Heart left ventricle (tissue), 16 donors: ENCODE results near the gene CYP2U1. TPM values are rescaled to one million over a fixed set of nuclear protein-coding genes. Genes with fewer than 3 reads are reported as not detected.
"Not testable (repeated sequence)": the region's sequence is repeated elsewhere in the genome, so short reads cannot be mapped to it uniquely, and the experiment has no call there.

Experiments
- ATAC-seq, 4 donors: fragments of 200-7000 bp; cut with Tn5 transposase; one replicate each; pipeline ENCODE4 v1.9.1; 2020 to 2022; ENCODE audit warnings: moderate library complexity in 4 of 4, mild to moderate bottlenecking in 3 of 4, moderate number of reproducible peaks in 1 of 4
- DNase-seq, 5 donors: peaks; one replicate each; pipeline ENCODE4 v3.0.0-alpha.2; 2020
- H3K27ac ChIP-seq, 12 donors: fragments of 200-600 bp; sonication (generic) in 4 of 12; one replicate each; pipeline versions ENCODE4 v1.5.0 to v1.8.0; 2016 to 2022; ENCODE audit warnings: mild to moderate bottlenecking in 2 of 12
- H3K27me3 ChIP-seq, 9 donors: fragments of 200-600 bp; sonication (generic) in 2 of 9; one replicate each; pipeline versions ENCODE4 v1.5.1 to v1.8.0; 2016 to 2022; ENCODE audit warnings: mild to moderate bottlenecking in 3 of 9
- H3K36me3 ChIP-seq, 9 donors: fragments of 200-600 bp; sonication (generic) in 2 of 9; one replicate each; pipeline versions ENCODE4 v1.5.0 to v1.8.0; 2018 to 2022; ENCODE audit warnings: mild to moderate bottlenecking in 2 of 9
- H3K4me1 ChIP-seq, 12 donors: fragments of 200-600 bp; sonication (generic) in 4 of 12; one replicate each; pipeline versions ENCODE4 v1.5.0 to v1.8.0; 2016 to 2022; ENCODE audit warnings: mild to moderate bottlenecking in 3 of 12
- H3K4me3 ChIP-seq, 12 donors: fragments of 200-600 bp; sonication (generic) in 4 of 12; one replicate each; pipeline versions ENCODE4 v1.5.0 to v1.8.0; 2017 to 2022; ENCODE audit warnings: mild to moderate bottlenecking in 9 of 12, moderate library complexity in 4 of 12
- H3K9me3 ChIP-seq, 12 donors: fragments of 200-600 bp; sonication (generic) in 4 of 12; one replicate each; pipeline versions ENCODE4 v1.5.0 to v1.8.0; 2016 to 2022; ENCODE audit warnings: mild to moderate bottlenecking in 1 of 12
- CTCF ChIP-seq, 12 donors: fragments of 200-600 bp; sonication (generic) in 4 of 12; IDR thresholded peaks; one replicate each; pipeline versions ENCODE4 v1.5.0 to v1.8.0; 2018 to 2022; ENCODE audit warnings: antibody characterized with exemption in 12 of 12, mild to moderate bottlenecking in 5 of 12
- POLR2A ChIP-seq, 2 donors: fragments of 450-650 bp; IDR thresholded peaks; one replicate each; pipeline ENCODE4 v1.6.1; 2017; ENCODE audit warnings: antibody characterized with exemption in 2 of 2, mild to moderate bottlenecking in 2 of 2, moderate library complexity in 2 of 2
- WGBS, 4 donors: extraction: QIAGEN DNeasy Blood & Tissue Kit in 2 of 4; methylation state at CpG; one replicate each; pipeline versions ENCODE4 v1.1.5 to v1.1.7; 2013 to 2018; 5-methylcytosine and 5-hydroxymethylcytosine counted together
- intact Hi-C, 10 donors: fragments of 100-400 bp; cut with DNase I; formaldehyde crosslinking; loops; one replicate each; pipeline versions ENCODE4 v1.11.1 to v1.14.2; 2022
- polyA plus RNA-seq, 2 donors: library from polyadenylated mRNA; stranded (reverse); fragments of 200-250 nt; gene quantifications; one replicate each; pipeline ENCODE4 v1.2.3, GENCODE V29; 2013
- total RNA-seq, 9 donors: library from RNA; depleted of rRNA in 2 of 9; stranded (reverse); fragments of >200 nt in 2 of 9; fragmentation: NEBNext Ultra II Directional in 3 of 9; extraction: Animal tissue kit (Norgen Biotek cat#: 25700) in 3 of 9; gene quantifications; one replicate each; pipeline versions ENCODE4 v1.1.0 to v1.2.4, GENCODE V29; 2016 to 2023
- donor health status: ischemic (EF 13 %, LVEDD 7.1; RV severe dilation, severe dysfunction).
- donor health status: healthy with polysubstance abuse.
- donor health status: DM: no; HTN: yes; CAD: no.
- donor health status: DM: no; HTN: no; CAD: no.
- donor health status: ischemic (EF 25% LVEDD 6.9; RV normal size, moderate dysfunction).
- donor health status: ischemic (EF 25% LVEDD 5.7; RV mildly dilated, moderate dysfunction).
- donor health status: healthy.
- donor health status: DM: yes; HTN: yes; CAD: no.
- donor health status: ischemic (EF 35%, LVEDD 5.7; RV mildly dilated, moderate dysfunction).
- donor health status: nonischemic (EF 11% LVEDD 7.7; RV severe dilation, severe dysfunction).
- donor health status: DM: yes; HTN: yes; CAD: no.
- donor health status: PGD.
- donor health status: ischemic (EF 29% LVEDD 5.4; RV normal size, mild dysfunction).
- donor health status: nonischemic (EF 23%, LVEDD 6.1; RV moderate dilation, normal function).

Gene CYP2U1
- total and polyA plus RNA-seq, 11 donors: 3.7 to 11.8 (median 6.7) TPM

GRCh38 chr4:107916623-107917022 is 14.7 kb upstream of the CYP2U1 start:
- H3K36me3 ChIP-seq: peaks cover 0 to 10% (median 0%) of the 10 kb centered on the region in 9 donors
- ATAC-seq (no peak), DNase-seq (no peak)
- H3K27ac ChIP-seq: no peak overlapping the region
- no peaks in the 10 kb centered on the region for H3K27me3 ChIP-seq
- peaks cover 0 to 3% (median 0%) of the 10 kb centered on the region in 12 donors for H3K4me1 ChIP-seq
- TF ChIP-seq POLR2A (IDR thresholded peaks at IDR 0.05) (no peak), CTCF (IDR thresholded peaks at IDR 0.05) (no peak)
- peaks cover 0 to 25% (median 12%) of the 10 kb centered on the region in 12 donors for H3K9me3 ChIP-seq
- intact Hi-C loops: no loop called here
- H3K4me3 ChIP-seq: no peak overlapping the region

GRCh38 chr4:107917500-107917899 is 13.8 kb upstream of the CYP2U1 start:
- TF ChIP-seq CTCF (IDR thresholded peaks at IDR 0.05) (no peak), POLR2A (IDR thresholded peaks at IDR 0.05) (no peak)
- Histone ChIP-seq H3K27ac (no peak overlapping the region), H3K36me3 (peaks cover 0 to 10% (median 0%) of the 10 kb centered on the region in 9 donors), H3K4me3 (no peak overlapping the region), H3K27me3 (no peaks in the 10 kb centered on the region), H3K4me1 (peaks cover 0 to 3% (median 0%) of the 10 kb centered on the region in 12 donors), H3K9me3 (peaks cover 0 to 25% (median 12%) of the 10 kb centered on the region in 12 donors)
- 86 to 95% (median 93%) methylated on average over 2 of the region's 2 CpGs for WGBS, 4 donors
- no peak for ATAC-seq
- intact Hi-C loops: no loop called here
- no peak for DNase-seq

GRCh38 chr4:107922486-107923473 is 8.6 kb upstream of the CYP2U1 start:
- 77 to 87% (median 81%) methylated on average over 4 of the region's 4 CpGs for WGBS, 4 donors
- Histone ChIP-seq H3K27ac (no peak overlapping the region), H3K36me3 (no peaks in the 10 kb centered on the region), H3K9me3 (peaks cover 0 to 25% (median 12%) of the 10 kb centered on the region in 12 donors), H3K4me1 (no peaks in the 10 kb centered on the region), H3K4me3 (no peak overlapping the region), H3K27me3 (no peaks in the 10 kb centered on the region)
- no peak for TF ChIP-seq POLR2A (IDR thresholded peaks at IDR 0.05)
- TF ChIP-seq CTCF (IDR thresholded peaks at IDR 0.05): no peak
- DNase-seq (no peak), ATAC-seq (no peak)
- intact Hi-C loops: no loop called here

- H3K4me1 ChIP-seq, H3K36me3 ChIP-seq, intact Hi-C loops, H3K4me3 ChIP-seq, H3K27me3 ChIP-seq, H3K9me3 ChIP-seq, DNase-seq, H3K27ac ChIP-seq, ATAC-seq: not testable (repeated sequence)
Observed at GRCh38 chr4:107925713-107926112, 5.6 kb upstream of the CYP2U1 start.

GRCh38 chr4:107926875-107927274 is 4.5 kb upstream of the CYP2U1 start:
- H3K36me3 ChIP-seq, H3K4me3 ChIP-seq, DNase-seq, H3K27me3 ChIP-seq, H3K27ac ChIP-seq, ATAC-seq, H3K9me3 ChIP-seq, intact Hi-C loops: not testable (repeated sequence)
- WGBS, 4 donors: 84 to 96% (median 91%) methylated on average over 4 of the region's 4 CpGs
- peaks cover 0 to 11% (median 2%) of the 10 kb centered on the region in 12 donors for H3K4me1 ChIP-seq
